Measurements from ENCODE around the gene LAMA3.

GRCh38 chr18:23690505-23691068 is 1.3 kb downstream of the LAMA3 start:
- TF ChIP-seq CTCF (conservative IDR thresholded peaks at IDR 0.05 in 1 of 2, IDR thresholded peaks at IDR 0.05 in 1 of 2; ENCODE audit: extremely low read depth in 1 of 2, insufficient read depth in 1 of 2, low read depth in 1 of 2, low read length in 2 of 2) = no peak
- no peak for TF ChIP-seq EZH2 (IDR thresholded peaks at IDR 0.05; ENCODE audit: borderline replicate concordance, low read length)

All from mammary epithelial cell (primary cell).